GM12872 (cell line): ENCODE results near the gene KIF3C.

Source experiments
- CTCF ChIP-seq: IDR thresholded peaks from 3 replicates; pipeline ENCODE4 v1.5.1; 2011; ENCODE audit warnings: low read depth, mild to moderate bottlenecking, low read length, moderate library complexity; ENCODE audit not compliant: insufficient read depth

KIF3C gene

GRCh38 chr2:25980951-25981350, 1.3 kb downstream of the KIF3C start:
- TF ChIP-seq CTCF: no peak

GRCh38 chr2:25980076-25980887, 2.0 kb downstream of the KIF3C start:
- no peak for TF ChIP-seq CTCF

- no peak for TF ChIP-seq CTCF
These were observed 3.3 kb downstream of the KIF3C start for GRCh38 chr2:25979001-25979400.

- no peak for TF ChIP-seq CTCF
These were observed 4.5 kb downstream of the KIF3C start for GRCh38 chr2:25977768-25978167.

- TF ChIP-seq CTCF: no peak
These were observed 5.1 kb downstream of the KIF3C start for GRCh38 chr2:25976983-25977741.

- no peak for TF ChIP-seq CTCF
These were observed 10.1 kb downstream of the KIF3C start for GRCh38 chr2:25972049-25972823.

GRCh38 chr2:25971596-25971995, 10.7 kb downstream of the KIF3C start:
- TF ChIP-seq CTCF: no peak
